HG03571 (cell line): Measurements from ENCODE around the gene CAPS2.

Experiments used
- ATAC-seq: cut with Tn5 transposase; IDR thresholded peaks from one replicate; pipeline ENCODE4 v1.9.1; 2021; ENCODE audit not compliant: unreplicated experiment

CAPS2 gene

DNA sequence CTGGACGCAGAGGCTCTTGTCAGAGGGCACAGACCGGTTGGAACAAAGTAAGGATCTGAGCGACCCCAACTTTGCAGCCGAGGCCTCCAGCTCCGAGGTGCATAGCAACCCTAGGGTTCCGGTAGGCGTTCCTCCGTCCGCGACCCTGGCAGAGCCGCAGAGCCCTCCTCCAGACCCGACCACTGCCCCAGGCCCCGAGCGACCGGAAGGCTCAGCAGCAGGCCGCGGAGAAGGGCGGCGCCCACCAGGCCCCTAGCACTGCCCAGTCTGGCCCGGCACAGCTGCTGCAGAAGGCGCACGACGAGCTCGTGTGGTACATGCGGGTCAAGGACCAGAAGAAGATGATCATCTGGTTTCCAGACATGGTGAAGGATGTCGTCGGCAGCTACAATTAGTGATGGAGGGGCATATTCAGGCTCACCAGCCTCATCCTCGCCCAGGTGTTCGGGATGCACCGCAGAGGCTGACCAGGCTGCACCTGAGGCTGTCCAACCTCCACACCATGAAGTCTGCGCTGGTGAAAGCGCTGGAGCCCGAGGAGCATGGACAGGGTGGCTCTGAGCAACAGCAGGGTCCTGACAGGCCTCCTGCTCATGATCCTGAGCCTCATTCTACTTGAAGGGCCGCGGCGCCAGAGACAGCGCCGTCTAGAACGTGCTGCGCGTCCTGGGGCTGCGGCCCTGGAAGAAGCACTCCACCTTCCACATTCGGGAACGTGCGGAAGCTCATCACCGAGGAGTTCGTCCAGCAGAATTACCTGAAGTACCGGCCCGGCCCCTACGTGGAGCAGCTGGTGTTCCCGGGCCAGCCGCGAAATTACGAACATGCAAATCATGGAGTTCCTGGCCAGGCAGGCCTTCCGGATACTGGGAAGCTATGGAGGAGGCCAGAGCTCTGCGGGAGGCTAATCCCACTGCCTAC lies 24.5 kb downstream of the CAPS2 start:
- ATAC-seq: no peak

DNA sequence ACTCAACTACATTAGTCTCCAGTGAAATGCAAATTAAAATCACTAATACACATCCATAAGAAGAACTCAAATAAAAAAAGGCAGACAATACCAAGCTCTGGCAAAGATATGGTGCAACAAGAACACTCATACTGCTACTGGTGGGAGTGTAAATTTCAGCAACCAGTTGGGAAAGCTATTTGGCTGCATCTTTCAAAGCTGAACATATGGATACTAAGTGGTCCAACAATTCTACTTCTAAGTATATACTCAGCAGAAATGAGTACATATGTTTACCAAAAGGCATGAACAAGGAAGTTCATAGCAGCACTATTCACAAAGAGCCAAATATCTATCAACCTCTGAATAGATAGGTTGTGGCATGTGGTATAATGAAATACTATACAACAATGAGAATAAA lies 27.3 kb downstream of the CAPS2 start:
- no peak for ATAC-seq

DNA sequence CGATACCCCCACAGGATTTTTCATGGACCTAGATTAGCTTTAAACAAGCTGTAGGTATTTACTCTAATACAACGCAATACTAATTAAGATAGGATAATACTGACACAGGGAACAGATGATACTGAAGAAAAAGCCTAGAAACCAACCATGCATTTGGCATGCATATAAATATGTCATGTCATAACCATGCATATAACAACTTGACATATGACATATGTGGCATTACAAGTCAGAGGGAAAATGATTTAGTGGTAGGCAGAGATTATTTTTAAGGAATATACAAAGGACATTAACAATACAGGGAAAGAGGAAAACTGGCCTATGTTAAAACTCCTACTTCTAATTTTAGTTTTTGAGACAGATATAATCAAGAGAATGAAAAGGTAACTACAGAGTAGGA lies 27.9 kb downstream of the CAPS2 start:
- no peak for ATAC-seq

DNA sequence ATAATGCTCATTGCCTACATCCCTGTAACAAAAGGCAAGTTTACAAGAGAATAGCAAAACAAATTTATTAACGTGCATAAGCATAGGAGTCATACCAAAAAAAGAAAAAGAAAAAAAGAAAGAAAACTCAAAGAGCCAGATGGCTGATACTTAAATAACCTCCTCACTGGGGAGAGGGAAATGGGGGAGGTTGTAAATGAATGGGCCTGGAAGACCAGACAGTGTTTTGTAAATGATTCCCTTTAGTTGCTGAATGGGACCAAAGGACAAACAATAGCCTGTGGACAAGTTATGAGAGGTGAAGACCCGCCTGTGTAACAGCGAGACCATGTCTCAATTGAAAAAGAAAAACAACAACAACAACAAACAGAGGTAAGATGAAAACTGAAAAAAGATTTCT lies 35.3 kb downstream of the CAPS2 start:
- ATAC-seq: no peak

DNA sequence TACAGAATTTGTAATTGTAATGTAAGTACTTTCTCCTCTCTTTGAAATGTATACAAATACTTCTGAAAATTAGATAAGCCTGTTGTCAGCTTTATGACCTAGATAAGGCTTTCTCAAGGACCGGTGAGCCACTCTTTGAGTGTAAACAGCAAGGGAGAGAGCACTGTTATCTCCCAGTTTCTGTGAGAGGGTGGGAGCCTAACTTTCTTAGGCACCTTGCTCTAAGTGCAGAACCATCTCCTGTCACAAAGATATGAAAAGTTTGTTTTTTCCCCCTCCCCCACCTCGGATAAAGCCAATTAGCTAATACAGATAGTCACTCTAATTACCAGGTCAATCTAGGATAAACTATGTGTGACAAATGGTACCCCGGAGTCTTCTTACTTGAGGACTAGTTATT lies 35.8 kb downstream of the CAPS2 start:
- ATAC-seq: no peak

DNA sequence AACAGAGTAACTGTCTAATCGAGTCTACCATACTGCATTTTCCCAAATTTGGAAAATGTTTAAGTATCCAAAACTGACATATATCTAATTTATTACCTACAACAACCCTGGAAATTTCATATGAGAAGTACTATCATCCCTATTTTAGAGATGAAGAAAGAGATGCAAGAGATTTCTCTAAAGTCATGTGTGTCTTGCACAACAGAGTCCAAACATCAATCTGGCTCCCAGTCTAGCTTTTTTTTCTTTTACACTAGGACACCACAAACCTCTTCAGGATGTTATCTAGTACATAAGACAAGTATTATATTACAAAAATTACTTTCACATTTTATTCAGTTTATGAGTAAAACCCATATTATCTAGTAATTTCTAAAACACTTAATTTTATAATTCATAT lies 39.1 kb downstream of the CAPS2 start:
- ATAC-seq: no peak

DNA sequence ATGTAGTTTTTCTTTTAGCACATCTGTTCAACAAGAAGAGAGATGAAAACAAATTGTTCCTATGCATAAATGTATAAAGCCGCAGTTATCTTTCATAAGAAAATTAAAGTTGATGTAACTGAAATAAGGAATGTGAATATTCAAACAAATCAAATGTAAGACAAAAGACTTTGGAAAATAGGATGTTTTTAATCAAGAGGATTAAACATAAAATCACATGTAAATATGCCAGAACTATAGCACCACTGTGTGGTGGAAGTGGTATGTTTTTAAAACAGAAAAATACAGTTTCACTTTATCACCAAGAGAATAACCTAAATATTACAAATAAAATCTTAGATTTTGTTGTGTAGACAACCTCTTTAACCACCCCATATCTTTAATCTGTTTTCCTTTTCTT lies 40.4 kb downstream of the CAPS2 start:
- ATAC-seq: no peak

DNA sequence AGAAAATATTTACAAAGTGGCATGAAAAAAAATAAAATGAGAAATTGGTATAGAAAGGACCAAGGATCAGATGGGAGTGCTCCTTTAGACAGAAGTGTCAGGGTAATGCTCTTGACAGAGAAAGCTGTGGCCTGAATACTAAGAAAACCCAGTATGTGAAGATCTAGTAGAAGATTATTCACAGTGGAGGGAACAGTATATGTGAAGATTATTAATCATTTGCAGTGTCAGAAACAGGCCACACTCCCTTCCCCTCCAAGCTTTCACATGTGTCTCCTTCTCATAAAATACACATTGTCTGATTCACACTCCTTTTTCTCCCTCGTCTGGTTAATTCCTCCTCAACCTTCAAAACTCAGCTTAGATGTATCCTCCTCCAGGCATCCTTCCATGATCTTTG lies 41.3 kb downstream of the CAPS2 start:
- ATAC-seq: no peak

DNA sequence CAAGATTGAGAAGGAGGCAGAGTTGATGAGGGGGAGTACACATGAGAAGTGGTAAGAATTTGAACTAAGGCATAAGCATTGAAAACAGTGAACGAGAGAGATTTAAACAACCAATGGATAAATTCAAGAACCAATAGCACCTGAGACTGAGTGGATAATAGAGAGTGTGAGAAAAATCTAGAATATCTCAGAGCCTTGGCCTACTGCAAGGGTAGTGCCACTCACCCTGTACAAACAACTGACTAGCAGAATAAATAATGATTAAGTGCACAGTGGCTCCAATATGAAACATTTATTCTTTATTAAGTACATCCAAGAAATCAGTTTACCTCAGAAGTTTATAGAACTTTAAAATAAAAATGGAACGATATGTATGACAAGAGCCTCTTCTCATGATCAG lies 54.4 kb downstream of the CAPS2 start:
- ATAC-seq: no peak

DNA sequence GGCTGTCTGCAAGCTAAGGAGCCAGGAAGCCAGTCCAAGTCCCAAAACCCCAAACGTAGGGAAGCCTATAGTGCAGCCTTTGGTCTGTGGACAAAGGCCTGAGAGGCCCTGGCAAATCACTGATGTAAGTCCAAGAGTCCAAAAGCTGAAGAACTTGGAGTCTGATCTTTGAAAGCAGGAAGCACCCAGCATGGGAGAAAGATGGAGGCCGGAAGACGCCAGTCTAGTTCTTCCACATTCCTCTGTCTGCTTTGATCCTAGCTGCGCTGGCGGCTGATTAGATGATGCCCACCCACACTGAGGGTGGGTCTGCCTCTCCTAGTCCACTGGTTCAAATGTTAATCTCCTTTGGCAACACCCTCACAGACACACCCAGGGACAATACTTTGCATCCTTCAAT lies 58.5 kb downstream of the CAPS2 start:
- no peak for ATAC-seq

DNA sequence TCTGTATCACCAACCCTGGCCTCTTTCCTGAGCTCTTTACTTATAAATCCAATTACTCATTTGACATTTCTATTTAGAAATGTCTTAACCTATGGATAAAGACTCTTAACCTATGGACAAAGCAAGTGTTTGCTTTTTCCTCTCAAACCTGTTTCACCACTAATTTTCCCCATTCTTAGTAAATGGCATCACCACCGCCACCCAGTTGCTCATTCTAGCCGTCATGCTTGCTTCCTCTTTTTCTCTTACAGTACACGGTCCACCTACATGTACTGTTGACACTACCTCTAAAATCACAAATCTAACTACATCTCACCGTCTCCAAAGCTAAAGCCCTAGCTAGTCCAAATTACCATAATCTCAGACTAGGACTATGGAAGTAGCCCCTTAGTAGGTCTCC lies 60.0 kb downstream of the CAPS2 start:
- ATAC-seq: no peak

DNA sequence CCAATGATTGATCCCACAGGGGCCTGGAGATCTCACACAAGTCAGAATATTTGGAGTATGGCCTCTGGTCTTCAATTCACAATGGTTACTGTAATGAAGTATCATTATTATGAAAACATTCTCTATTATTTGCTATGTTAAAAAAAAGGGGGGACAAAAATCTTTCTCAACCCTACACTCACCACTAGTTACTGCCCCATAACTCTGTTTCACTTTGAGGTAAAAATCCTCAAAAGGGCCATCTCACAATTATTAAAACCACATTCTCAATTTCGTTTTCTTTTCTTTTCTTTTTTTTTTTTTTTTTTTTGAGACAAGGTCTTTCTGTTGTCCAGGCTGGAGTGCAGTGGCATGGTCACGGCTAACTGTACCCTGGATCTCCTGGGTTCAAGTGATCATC lies 60.9 kb downstream of the CAPS2 start:
- ATAC-seq: no peak

DNA sequence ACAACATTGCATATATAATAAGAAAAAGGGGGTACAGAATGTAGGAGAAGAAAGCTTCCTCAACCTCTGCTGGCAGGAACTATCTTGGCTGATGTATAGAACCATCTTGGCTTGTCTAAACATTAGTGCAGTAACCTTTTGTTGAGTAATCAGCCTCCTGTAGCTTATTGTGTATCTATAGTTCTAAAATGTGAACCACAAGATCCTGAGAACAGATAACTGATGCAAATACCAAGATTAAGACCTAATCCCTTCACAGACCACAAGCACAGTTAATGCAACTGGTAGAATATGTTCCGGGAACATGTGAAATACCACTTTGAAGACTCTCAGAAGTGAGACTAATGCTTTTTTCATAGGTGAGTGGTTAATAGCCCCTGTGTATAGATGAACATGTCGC lies 69.8 kb downstream of the CAPS2 start:
- no peak for ATAC-seq

DNA sequence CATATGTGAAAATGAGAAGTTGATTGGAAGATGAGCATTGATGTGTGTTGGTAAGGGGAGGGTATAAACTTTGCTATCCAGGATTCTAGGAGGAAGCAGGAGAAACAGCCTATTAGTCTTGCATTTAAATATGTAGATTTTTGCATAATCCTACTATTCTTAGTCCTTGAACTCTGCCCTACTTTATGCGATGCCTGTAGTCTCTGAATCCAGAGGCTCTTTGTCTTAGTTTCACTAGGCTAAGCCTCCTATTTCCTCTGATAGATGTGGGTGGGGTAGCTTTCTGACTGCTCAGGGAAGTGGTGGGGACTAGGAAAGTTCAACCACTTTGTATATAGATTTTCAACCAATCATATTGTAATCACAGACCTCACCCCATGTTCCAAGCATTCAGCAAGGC lies 71.0 kb downstream of the CAPS2 start:
- ATAC-seq: no peak

DNA sequence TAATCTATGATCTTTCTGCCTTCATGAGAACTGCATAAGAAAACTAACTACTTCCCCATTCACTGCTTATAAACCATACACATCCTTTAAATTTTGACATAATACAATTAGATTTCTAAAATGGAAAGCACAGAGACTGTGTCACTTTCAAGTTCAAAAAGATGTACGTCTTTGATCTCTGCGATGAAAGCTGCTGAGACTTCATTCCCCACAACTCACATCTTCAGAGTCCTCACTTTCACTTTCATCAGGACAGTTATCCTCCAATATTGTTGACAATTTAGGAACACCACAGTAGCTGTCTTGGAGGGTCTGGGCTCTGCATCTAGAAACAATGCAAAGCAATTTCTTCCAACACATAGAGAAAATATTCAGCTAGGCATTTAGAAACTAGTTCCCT lies 72.6 kb downstream of the CAPS2 start:
- no peak for ATAC-seq

DNA sequence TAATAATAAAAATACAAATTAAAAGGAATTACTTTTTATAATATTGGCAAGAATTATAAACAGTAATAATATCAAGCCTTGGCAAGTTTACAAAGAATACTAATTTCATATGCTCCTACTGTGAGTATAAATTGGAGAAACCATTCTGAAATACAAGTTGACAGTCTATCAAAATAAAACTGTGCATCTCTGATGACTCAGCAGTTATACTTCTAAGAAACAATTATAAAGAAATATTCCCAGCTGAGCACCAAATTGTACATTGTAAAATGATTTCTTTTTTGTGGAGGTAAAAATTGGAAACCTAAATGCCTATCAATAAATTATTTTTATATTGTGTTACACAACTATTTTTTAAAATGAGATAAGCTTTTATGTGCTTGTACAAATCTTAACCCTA lies 85.0 kb downstream of the CAPS2 start:
- ATAC-seq: no peak

DNA sequence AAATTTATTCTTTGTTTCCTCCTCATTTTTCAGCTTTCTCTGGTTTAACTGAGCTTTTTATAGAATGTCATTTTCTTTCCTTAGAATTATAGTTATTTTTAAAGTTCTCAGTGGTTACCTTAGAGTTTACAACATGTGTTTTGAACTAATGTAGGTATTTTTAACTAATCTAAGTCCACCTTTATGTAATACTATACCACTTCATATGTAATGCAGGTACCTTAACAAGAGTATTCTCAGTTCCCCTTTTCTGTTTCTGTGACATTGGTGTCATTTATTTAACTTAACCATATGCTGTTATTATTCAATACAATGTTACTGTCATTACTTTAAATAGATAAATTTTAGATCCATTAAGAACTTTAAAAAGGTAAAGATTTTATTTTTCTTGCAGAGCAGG lies 90.1 kb downstream of the CAPS2 start:
- peak; percentile 69 for ATAC-seq

DNA sequence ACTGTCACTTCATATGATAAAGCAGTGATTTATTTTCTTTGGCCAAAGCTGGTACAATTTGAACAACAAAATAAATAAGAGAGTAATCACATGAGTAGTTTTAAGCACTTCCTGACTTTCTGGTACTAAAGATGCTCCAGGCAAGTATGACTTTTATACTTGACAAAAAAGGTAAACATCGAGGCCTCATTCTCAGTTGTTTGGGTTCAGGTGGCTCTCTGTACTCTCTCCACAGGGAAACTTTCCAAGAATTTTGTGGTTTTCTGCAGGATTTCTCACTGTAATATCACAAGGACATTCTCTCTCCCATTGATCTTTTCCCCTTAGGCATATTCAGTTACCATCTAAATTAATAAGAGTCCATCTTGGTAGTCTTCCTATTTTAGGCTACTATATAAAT lies 93.9 kb downstream of the CAPS2 start:
- no peak for ATAC-seq

DNA sequence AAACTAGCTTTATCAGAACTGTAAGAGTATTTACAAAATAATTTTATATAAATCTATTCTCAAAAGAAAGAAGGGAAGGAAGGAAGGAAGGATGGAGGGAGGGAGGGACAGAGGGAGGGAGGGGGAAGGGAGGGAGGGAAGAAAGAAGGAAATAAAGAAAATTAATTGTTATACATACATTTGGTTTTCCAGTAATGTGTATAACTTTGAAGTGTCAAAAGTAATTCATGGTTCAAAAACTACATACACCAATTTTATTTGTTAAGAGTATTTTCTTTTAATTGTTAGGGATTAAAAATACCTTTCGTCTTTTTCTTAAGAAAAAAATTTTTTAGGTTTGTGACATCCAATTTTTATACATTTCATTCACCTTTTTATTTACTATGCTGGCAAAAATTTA lies 103.0 kb downstream of the CAPS2 start:
- no peak for ATAC-seq
